Fibroblast of lung (primary cell): ENCODE results near the gene IFIT1B. TPM values are rescaled to one million over a fixed set of nuclear protein-coding genes. Genes with fewer than 3 reads are reported as not detected.

Experiments
- DNase-seq, 2 donors: peaks; one replicate each; pipeline versions ENCODE4 v3.0.0 to v3.0.0-alpha.2; 2010; ENCODE audit warnings: low read depth in 2 of 2
- H2AFZ ChIP-seq: 2 replicates; pipeline ENCODE4 v1.5.1; 2012; ENCODE audit warnings: low read length, control low read depth, inconsistent platforms
- H3K27ac ChIP-seq: 2 replicates; pipeline ENCODE4 v1.5.1; 2011; ENCODE audit warnings: low read length, control low read depth; ENCODE audit not compliant: insufficient read depth
- H3K27me3 ChIP-seq: 2 replicates; pipeline ENCODE4 v1.5.1; 2011; ENCODE audit warnings: mild to moderate bottlenecking, low read length; ENCODE audit not compliant: control insufficient read depth, insufficient read depth
- H3K36me3 ChIP-seq: 2 replicates; pipeline ENCODE4 v1.5.1; 2011; ENCODE audit warnings: low read length; ENCODE audit not compliant: control insufficient read depth, insufficient read depth
- H3K4me1 ChIP-seq: 2 replicates; pipeline ENCODE4 v1.5.1; 2011; ENCODE audit warnings: low read length; ENCODE audit not compliant: control insufficient read depth, insufficient read depth; ENCODE audit errors: extremely low read depth
- H3K4me2 ChIP-seq: 2 replicates; pipeline ENCODE4 v1.5.1; 2011; ENCODE audit warnings: low read length, control low read depth; ENCODE audit not compliant: insufficient read depth; ENCODE audit errors: extremely low read depth
- H3K4me3 ChIP-seq, 4 experiments: fragments of 200-600 bp in 1 of 4; sonication (generic) in 1 of 4; replicated peaks in 1 of 4; 2 replicates each; pipeline ENCODE4 v1.5.1; 2011 to 2016; ENCODE audit warnings: low read length in 4 of 4, low read depth in 3 of 4, mild to moderate bottlenecking in 3 of 4, control low read depth in 2 of 4, inconsistent platforms in 1 of 4, mixed read lengths in 1 of 4; ENCODE audit not compliant: insufficient read depth in 1 of 4; ENCODE audit errors: control extremely low read depth in 1 of 4
- H3K79me2 ChIP-seq: 2 replicates; pipeline ENCODE4 v1.5.1; 2012; ENCODE audit warnings: mild to moderate bottlenecking, low read length, inconsistent platforms; ENCODE audit not compliant: control insufficient read depth, insufficient read depth
- H3K9ac ChIP-seq: 2 replicates; pipeline ENCODE4 v1.5.1; 2011; ENCODE audit warnings: mild to moderate bottlenecking, low read length, control low read depth; ENCODE audit not compliant: insufficient read depth
- H3K9me3 ChIP-seq: 2 replicates; pipeline ENCODE4 v1.5.1; 2012; ENCODE audit warnings: low read depth, low read length; ENCODE audit not compliant: control insufficient read depth, insufficient read depth
- H4K20me1 ChIP-seq: 2 replicates; pipeline ENCODE4 v1.5.1; 2011; ENCODE audit warnings: low read length; ENCODE audit not compliant: control insufficient read depth, insufficient read depth; ENCODE audit errors: extremely low read depth
- EZH2 ChIP-seq: IDR thresholded peaks from 2 replicates; pipeline ENCODE4 v1.5.1; 2012; ENCODE audit warnings: low read length, control low read depth, mild to moderate bottlenecking; ENCODE audit errors: missing control alignments
- polyA plus RNA-seq, 2 donors: library from polyadenylated mRNA; depleted of rRNA in 1 of 2; stranded (reverse) in 1 of 2; unstranded in 1 of 2; fragments of >200 nt; gene quantifications; 2 replicates each; pipeline ENCODE4 v1.2.1, GENCODE V29; 2011 to 2012; ENCODE audit warnings: missing spikeins in 1 of 2
- total RNA-seq: library from RNA; depleted of rRNA; stranded (reverse); fragments of >200 nt; gene quantifications from 2 replicates; pipeline ENCODE4 v1.2.1, GENCODE V29; 2014
- TF ChIP-seq, protein P1 (sequence below), 2 donors: IDR thresholded peaks in 1 of 2; conservative IDR thresholded peaks in 1 of 2; 1 replicate in 1 of 2; 2 replicates in 1 of 2; pipeline ENCODE4 v1.5.1; 2011 to 2012; ENCODE audit warnings: low read length in 2 of 2, control low read depth in 1 of 2, inconsistent platforms in 1 of 2, low read depth in 1 of 2, mild to moderate bottlenecking in 1 of 2

The IFIT1B gene
- total and polyA plus RNA-seq, 2 donors (not counting 1 experiment from before 2014, with no cell fraction given) = under 0.01 TPM; not detected in 1

DNA sequence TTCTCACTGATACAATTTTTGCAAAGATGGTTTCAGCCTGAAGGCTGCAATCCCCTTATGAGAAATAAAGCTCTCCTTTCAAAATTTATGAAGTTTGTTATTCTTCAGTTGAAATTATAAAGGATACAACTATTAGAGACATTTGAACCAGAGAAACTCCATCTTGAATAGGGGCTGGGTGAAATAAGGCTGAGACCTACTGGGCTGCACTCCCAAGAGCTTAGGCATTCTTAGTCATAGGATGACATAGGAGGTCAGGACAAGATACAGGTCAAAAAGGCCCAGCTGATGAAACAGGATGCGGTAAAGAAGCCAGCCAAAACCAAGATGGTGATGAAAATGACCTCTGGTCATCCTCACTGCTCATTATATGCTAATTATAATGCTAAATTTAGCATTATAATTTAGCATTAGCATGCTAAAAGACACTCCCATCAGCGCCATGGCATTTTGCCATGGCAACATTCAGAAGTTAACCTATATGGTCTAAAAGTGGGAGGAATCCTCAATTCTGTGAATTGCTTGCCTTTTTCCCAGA is 22.4 kb upstream of the IFIT1B start:
- H3K4me3 ChIP-seq = no peak overlapping the region
- no peaks in the 10 kb centered on the region for H3K79me2 ChIP-seq
- H4K20me1 ChIP-seq = no peaks in the 10 kb centered on the region
- no peaks in the 10 kb centered on the region for H3K27me3 ChIP-seq
- no peak overlapping the region for H2AFZ ChIP-seq
- H3K9ac ChIP-seq = no peak overlapping the region
- H3K4me2 ChIP-seq = no peak overlapping the region
- no peaks in the 10 kb centered on the region for H3K9me3 ChIP-seq
- DNase-seq = peak; percentile 72 to 81
- TF ChIP-seq, protein P1, sequence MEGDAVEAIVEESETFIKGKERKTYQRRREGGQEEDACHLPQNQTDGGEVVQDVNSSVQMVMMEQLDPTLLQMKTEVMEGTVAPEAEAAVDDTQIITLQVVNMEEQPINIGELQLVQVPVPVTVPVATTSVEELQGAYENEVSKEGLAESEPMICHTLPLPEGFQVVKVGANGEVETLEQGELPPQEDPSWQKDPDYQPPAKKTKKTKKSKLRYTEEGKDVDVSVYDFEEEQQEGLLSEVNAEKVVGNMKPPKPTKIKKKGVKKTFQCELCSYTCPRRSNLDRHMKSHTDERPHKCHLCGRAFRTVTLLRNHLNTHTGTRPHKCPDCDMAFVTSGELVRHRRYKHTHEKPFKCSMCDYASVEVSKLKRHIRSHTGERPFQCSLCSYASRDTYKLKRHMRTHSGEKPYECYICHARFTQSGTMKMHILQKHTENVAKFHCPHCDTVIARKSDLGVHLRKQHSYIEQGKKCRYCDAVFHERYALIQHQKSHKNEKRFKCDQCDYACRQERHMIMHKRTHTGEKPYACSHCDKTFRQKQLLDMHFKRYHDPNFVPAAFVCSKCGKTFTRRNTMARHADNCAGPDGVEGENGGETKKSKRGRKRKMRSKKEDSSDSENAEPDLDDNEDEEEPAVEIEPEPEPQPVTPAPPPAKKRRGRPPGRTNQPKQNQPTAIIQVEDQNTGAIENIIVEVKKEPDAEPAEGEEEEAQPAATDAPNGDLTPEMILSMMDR (conservative IDR thresholded peaks at IDR 0.05 in 1 of 2, IDR thresholded peaks at IDR 0.05 in 1 of 2; ENCODE audit: low read depth in 1 of 2, low read length in 2 of 2) = no peak
- no peak for TF ChIP-seq EZH2
- H3K4me1 ChIP-seq = peaks cover 30% of the 10 kb centered on the region
- peak overlapping the region; percentile 67 for H3K27ac ChIP-seq
- no peaks in the 10 kb centered on the region for H3K36me3 ChIP-seq

DNA sequence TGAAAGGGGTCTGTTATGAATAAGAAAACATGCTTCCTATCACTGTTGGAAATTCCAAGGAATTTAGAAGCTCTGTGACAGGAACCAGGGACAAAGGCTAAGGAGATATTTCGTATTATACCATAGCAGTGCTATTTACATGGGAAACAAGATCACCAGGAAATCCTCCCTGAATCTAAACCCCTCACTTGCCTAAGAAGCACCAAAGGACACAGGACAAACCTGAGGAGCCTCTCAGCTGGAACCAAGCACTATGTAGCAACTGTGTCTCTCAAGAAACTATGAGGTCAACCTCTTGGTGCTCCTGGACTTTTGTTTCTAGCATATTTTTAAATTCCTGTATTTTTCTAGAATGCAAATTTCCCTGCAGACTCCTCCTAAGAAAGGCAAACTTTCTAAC is 20.8 kb upstream of the IFIT1B start:
- Histone ChIP-seq H3K4me1 (peaks cover 18% of the 10 kb centered on the region), H3K9ac (no peak overlapping the region), H3K4me3 (no peak overlapping the region), H3K4me2 (no peak overlapping the region), H2AFZ (no peak overlapping the region), H4K20me1 (no peaks in the 10 kb centered on the region), H3K27me3 (no peaks in the 10 kb centered on the region), H3K79me2 (no peaks in the 10 kb centered on the region), H3K9me3 (no peaks in the 10 kb centered on the region), H3K27ac (no peak overlapping the region), H3K36me3 (no peaks in the 10 kb centered on the region)
- no peak for DNase-seq
- TF ChIP-seq, protein P1 (conservative IDR thresholded peaks at IDR 0.05 in 1 of 2, IDR thresholded peaks at IDR 0.05 in 1 of 2; ENCODE audit: low read depth in 1 of 2, low read length in 2 of 2) = no peak
- no peak for TF ChIP-seq EZH2

DNA sequence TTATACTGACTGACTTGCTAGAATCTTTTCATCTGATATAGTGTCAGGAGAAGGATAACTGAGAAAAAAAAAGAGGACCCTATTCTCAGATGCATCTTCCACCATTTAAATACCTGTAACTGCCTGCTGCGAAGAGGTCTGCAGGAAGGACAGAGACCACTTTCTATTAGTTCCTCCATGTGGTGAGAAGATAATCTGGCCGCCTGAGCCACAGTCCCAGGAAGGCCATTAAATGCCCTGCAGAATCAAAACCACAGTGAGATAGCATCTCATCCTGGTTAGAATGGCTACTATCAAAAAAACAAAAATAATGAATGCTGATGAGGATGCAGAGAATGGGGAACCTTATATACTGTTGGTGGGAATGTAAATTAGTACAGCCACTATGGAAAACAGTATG is 19.9 kb upstream of the IFIT1B start:
- H3K4me3 ChIP-seq = no peak overlapping the region
- DNase-seq = no peak
- no peaks in the 10 kb centered on the region for H3K79me2 ChIP-seq
- no peaks in the 10 kb centered on the region for H4K20me1 ChIP-seq
- no peak overlapping the region for H2AFZ ChIP-seq
- H3K27ac ChIP-seq = no peak overlapping the region
- H3K4me1 ChIP-seq = peaks cover 15% of the 10 kb centered on the region
- no peaks in the 10 kb centered on the region for H3K27me3 ChIP-seq
- no peak for TF ChIP-seq EZH2
- TF ChIP-seq, protein P1 (conservative IDR thresholded peaks at IDR 0.05 in 1 of 2, IDR thresholded peaks at IDR 0.05 in 1 of 2; ENCODE audit: low read depth in 1 of 2, low read length in 2 of 2) = no peak
- no peaks in the 10 kb centered on the region for H3K9me3 ChIP-seq
- H3K36me3 ChIP-seq = no peaks in the 10 kb centered on the region
- H3K4me2 ChIP-seq = no peak overlapping the region
- no peak overlapping the region for H3K9ac ChIP-seq
